ENCODE data around the gene ABCG8. TPM values are rescaled to one million over a fixed set of nuclear protein-coding genes. Genes with fewer than 3 reads are reported as not detected.

The ABCG8 gene
- total and polyA plus RNA-seq, 2 donors = under 0.01 to 0.05 TPM

GRCh38 chr2:43837831-43838559 lies 776 bp upstream of the ABCG8 start:
- no peaks in the 10 kb centered on the region for H3K36me3 ChIP-seq (ENCODE audit: control insufficient read depth in 2 of 2, insufficient read depth in 2 of 2, low read length in 1 of 2)
- H3K27me3 ChIP-seq (ENCODE audit: control insufficient read depth in 2 of 2, insufficient read depth in 1 of 2, low read length in 1 of 2) = peaks cover 0 to 2% of the 10 kb centered on the region in 2 donors
- H3K27ac ChIP-seq (ENCODE audit: low read depth in 1 of 2, low read length in 1 of 2) = no peak overlapping the region
- H3K9me3 ChIP-seq (ENCODE audit: control insufficient read depth in 2 of 2, insufficient read depth in 1 of 2, low read length in 1 of 2) = no peaks in the 10 kb centered on the region
- 96% methylated on average over 21 of the region's 21 CpGs for WGBS
- no peak overlapping the region for H3K4me3 ChIP-seq (ENCODE audit: low read length in 2 of 2)
- DNase-seq (ENCODE audit: low read depth in 6 of 9, low spot score in 9 of 9) = no peak
- no peaks in the 10 kb centered on the region for H3K4me1 ChIP-seq (ENCODE audit: control insufficient read depth in 2 of 2, insufficient read depth in 2 of 2, low read length in 2 of 2)

GRCh38 chr2:43839776-43840564 lies 1.2 kb downstream of the ABCG8 start:
- Histone ChIP-seq H3K4me1 (ENCODE audit: control insufficient read depth in 2 of 2, insufficient read depth in 2 of 2, low read length in 2 of 2) (no peaks in the 10 kb centered on the region), H3K27ac (ENCODE audit: low read depth in 1 of 2, low read length in 1 of 2) (no peak overlapping the region), H3K36me3 (ENCODE audit: control insufficient read depth in 2 of 2, insufficient read depth in 2 of 2, low read length in 1 of 2) (no peaks in the 10 kb centered on the region), H3K4me3 (ENCODE audit: low read length in 2 of 2) (no peak overlapping the region), H3K27me3 (ENCODE audit: control insufficient read depth in 2 of 2, insufficient read depth in 1 of 2, low read length in 1 of 2) (peaks cover 0 to 2% of the 10 kb centered on the region in 2 donors), H3K9me3 (ENCODE audit: control insufficient read depth in 2 of 2, insufficient read depth in 1 of 2, low read length in 1 of 2) (no peaks in the 10 kb centered on the region)
- WGBS = 89% methylated on average over 14 of the region's 14 CpGs
- DNase-seq (ENCODE audit: low read depth in 6 of 9, low spot score in 9 of 9) = no peak

GRCh38 chr2:43840965-43841364 lies 2.2 kb downstream of the ABCG8 start:
- WGBS = 90% methylated on average over 5 of the region's 5 CpGs
- Histone ChIP-seq H3K36me3 (ENCODE audit: control insufficient read depth in 2 of 2, insufficient read depth in 2 of 2, low read length in 1 of 2) (no peaks in the 10 kb centered on the region), H3K27ac (ENCODE audit: low read depth in 1 of 2, low read length in 1 of 2) (no peak overlapping the region), H3K4me3 (ENCODE audit: low read length in 2 of 2) (no peak overlapping the region), H3K27me3 (ENCODE audit: control insufficient read depth in 2 of 2, insufficient read depth in 1 of 2, low read length in 1 of 2) (peaks cover 0 to 2% of the 10 kb centered on the region in 2 donors), H3K9me3 (ENCODE audit: control insufficient read depth in 2 of 2, insufficient read depth in 1 of 2, low read length in 1 of 2) (no peaks in the 10 kb centered on the region), H3K4me1 (ENCODE audit: control insufficient read depth in 2 of 2, insufficient read depth in 2 of 2, low read length in 2 of 2) (no peaks in the 10 kb centered on the region)
- no peak for DNase-seq (ENCODE audit: low read depth in 6 of 9, low spot score in 9 of 9)

- no peaks in the 10 kb centered on the region for H3K36me3 ChIP-seq (ENCODE audit: control insufficient read depth in 2 of 2, insufficient read depth in 2 of 2, low read length in 1 of 2)
- no peak overlapping the region for H3K4me3 ChIP-seq (ENCODE audit: low read length in 2 of 2)
- no peaks in the 10 kb centered on the region for H3K4me1 ChIP-seq (ENCODE audit: control insufficient read depth in 2 of 2, insufficient read depth in 2 of 2, low read length in 2 of 2)
- no peaks in the 10 kb centered on the region for H3K9me3 ChIP-seq (ENCODE audit: control insufficient read depth in 2 of 2, insufficient read depth in 1 of 2, low read length in 1 of 2)
- 97% methylated on average over 14 of the region's 14 CpGs for WGBS
- no peak for DNase-seq (ENCODE audit: low read depth in 6 of 9, low spot score in 9 of 9)
- H3K27ac ChIP-seq (ENCODE audit: low read depth in 1 of 2, low read length in 1 of 2) = no peak overlapping the region
- H3K27me3 ChIP-seq (ENCODE audit: control insufficient read depth in 2 of 2, insufficient read depth in 1 of 2, low read length in 1 of 2) = peaks cover 0 to 2% of the 10 kb centered on the region in 2 donors
Measured at GRCh38 chr2:43841949-43842865, 3.4 kb downstream of the ABCG8 start.

- no peak for DNase-seq (ENCODE audit: low read depth in 6 of 9, low spot score in 9 of 9)
- 93% methylated on average over 9 of the region's 9 CpGs for WGBS
- H3K27ac ChIP-seq (ENCODE audit: low read depth in 1 of 2, low read length in 1 of 2) = no peak overlapping the region
- H3K27me3 ChIP-seq (ENCODE audit: control insufficient read depth in 2 of 2, insufficient read depth in 1 of 2, low read length in 1 of 2) = peaks cover 0 to 2% of the 10 kb centered on the region in 2 donors
- no peak overlapping the region for H3K4me3 ChIP-seq (ENCODE audit: low read length in 2 of 2)
- no peaks in the 10 kb centered on the region for H3K4me1 ChIP-seq (ENCODE audit: control insufficient read depth in 2 of 2, insufficient read depth in 2 of 2, low read length in 2 of 2)
- no peaks in the 10 kb centered on the region for H3K9me3 ChIP-seq (ENCODE audit: control insufficient read depth in 2 of 2, insufficient read depth in 1 of 2, low read length in 1 of 2)
- no peaks in the 10 kb centered on the region for H3K36me3 ChIP-seq (ENCODE audit: control insufficient read depth in 2 of 2, insufficient read depth in 2 of 2, low read length in 1 of 2)
Measured at GRCh38 chr2:43842866-43843226, 4.1 kb downstream of the ABCG8 start.

GRCh38 chr2:43845181-43845580 lies 6.4 kb downstream of the ABCG8 start:
- no peaks in the 10 kb centered on the region for H3K4me1 ChIP-seq (ENCODE audit: control insufficient read depth in 2 of 2, insufficient read depth in 2 of 2, low read length in 2 of 2)
- H3K36me3 ChIP-seq (ENCODE audit: control insufficient read depth in 2 of 2, insufficient read depth in 2 of 2, low read length in 1 of 2) = no peaks in the 10 kb centered on the region
- no peak for DNase-seq (ENCODE audit: low read depth in 6 of 9, low spot score in 9 of 9)
- H3K9me3 ChIP-seq (ENCODE audit: control insufficient read depth in 2 of 2, insufficient read depth in 1 of 2, low read length in 1 of 2) = no peaks in the 10 kb centered on the region
- peaks cover 0 to 2% of the 10 kb centered on the region in 2 donors for H3K27me3 ChIP-seq (ENCODE audit: control insufficient read depth in 2 of 2, insufficient read depth in 1 of 2, low read length in 1 of 2)
- no peak overlapping the region for H3K4me3 ChIP-seq (ENCODE audit: low read length in 2 of 2)
- no peak overlapping the region for H3K27ac ChIP-seq (ENCODE audit: low read depth in 1 of 2, low read length in 1 of 2)
- WGBS = 87% methylated on average over 1 of the region's 1 CpG

- DNase-seq (ENCODE audit: low read depth in 6 of 9, low spot score in 9 of 9) = no peak
- H3K27me3 ChIP-seq (ENCODE audit: control insufficient read depth in 2 of 2, insufficient read depth in 1 of 2, low read length in 1 of 2) = peaks cover 0 to 2% of the 10 kb centered on the region in 2 donors
Measured at GRCh38 chr2:43846140-43846793, 7.5 kb downstream of the ABCG8 start.

GRCh38 chr2:43848214-43848613 lies 9.4 kb downstream of the ABCG8 start:
- H3K27ac ChIP-seq (ENCODE audit: low read depth in 1 of 2, low read length in 1 of 2) = no peak overlapping the region
- no peaks in the 10 kb centered on the region for H3K36me3 ChIP-seq (ENCODE audit: control insufficient read depth in 2 of 2, insufficient read depth in 2 of 2, low read length in 1 of 2)
- H3K9me3 ChIP-seq (ENCODE audit: control insufficient read depth in 2 of 2, insufficient read depth in 1 of 2, low read length in 1 of 2) = no peaks in the 10 kb centered on the region
- H3K4me1 ChIP-seq (ENCODE audit: control insufficient read depth in 2 of 2, insufficient read depth in 2 of 2, low read length in 2 of 2) = no peaks in the 10 kb centered on the region
- no peak overlapping the region for H3K4me3 ChIP-seq (ENCODE audit: low read length in 2 of 2)
- H3K27me3 ChIP-seq (ENCODE audit: control insufficient read depth in 2 of 2, insufficient read depth in 1 of 2, low read length in 1 of 2) = no peaks in the 10 kb centered on the region
- no peak for DNase-seq (ENCODE audit: low read depth in 6 of 9, low spot score in 9 of 9)
- 93% methylated on average over 1 of the region's 1 CpG for WGBS

More at GRCh38 chr2:43846140-43846793, 7.5 kb downstream of the ABCG8 start:
- Histone ChIP-seq H3K36me3 (ENCODE audit: control insufficient read depth in 2 of 2, insufficient read depth in 2 of 2, low read length in 1 of 2) (no peaks in the 10 kb centered on the region), H3K4me1 (ENCODE audit: control insufficient read depth in 2 of 2, insufficient read depth in 2 of 2, low read length in 2 of 2) (no peaks in the 10 kb centered on the region), H3K4me3 (ENCODE audit: low read length in 2 of 2) (no peak overlapping the region), H3K27ac (ENCODE audit: low read depth in 1 of 2, low read length in 1 of 2) (no peak overlapping the region), H3K9me3 (ENCODE audit: control insufficient read depth in 2 of 2, insufficient read depth in 1 of 2, low read length in 1 of 2) (no peaks in the 10 kb centered on the region)
- WGBS = 96% methylated on average over 5 of the region's 5 CpGs
